H9 (cell line): ENCODE measurements around the gene ARHGAP10. TPM values are rescaled to one million over a fixed set of nuclear protein-coding genes. Genes with fewer than 3 reads are reported as not detected.

ENCODE experiments used
- DNase-seq: peaks from one replicate; pipeline ENCODE4 v3.0.0-alpha.2; 2017
- H2AFZ ChIP-seq: one replicate; pipeline ENCODE4 v1.6.1; 2013; ENCODE audit warnings: mild to moderate bottlenecking, low read length, control low read depth, moderate library complexity
- H2AK5ac ChIP-seq: 2 replicates; pipeline ENCODE4 v1.6.1; 2013; ENCODE audit warnings: low read length, control low read depth, mixed read lengths; ENCODE audit not compliant: insufficient read length
- H2BK120ac ChIP-seq: one replicate; pipeline ENCODE4 v1.6.1; 2013; ENCODE audit warnings: low read depth, mild to moderate bottlenecking, low read length, control low read depth, inconsistent platforms; ENCODE audit not compliant: poor library complexity, severe bottlenecking
- H2BK12ac ChIP-seq: 2 replicates; pipeline ENCODE4 v1.6.1; 2013; ENCODE audit warnings: low read length, control low read depth, mixed read lengths, low read depth; ENCODE audit not compliant: insufficient read length
- H2BK15ac ChIP-seq: 2 replicates; pipeline ENCODE4 v1.6.1; 2013; ENCODE audit warnings: low read depth, low read length, control low read depth
- H2BK20ac ChIP-seq: one replicate; pipeline ENCODE4 v1.6.1; 2013; ENCODE audit warnings: low read depth, mild to moderate bottlenecking, low read length, control low read depth, inconsistent platforms; ENCODE audit not compliant: poor library complexity, severe bottlenecking
- H2BK5ac ChIP-seq: 2 replicates; pipeline ENCODE4 v1.6.1; 2013; ENCODE audit warnings: low read length, control low read depth, mixed read lengths; ENCODE audit not compliant: insufficient read length
- H3K14ac ChIP-seq: 2 replicates; pipeline ENCODE4 v1.6.1; 2013; ENCODE audit warnings: low read length, control low read depth; ENCODE audit not compliant: insufficient read depth
- H3K18ac ChIP-seq: 2 replicates; pipeline ENCODE4 v1.6.1; 2013; ENCODE audit warnings: low read depth, mild to moderate bottlenecking, mixed read lengths, low read length, control low read depth; ENCODE audit not compliant: insufficient read length
- H3K23ac ChIP-seq: 2 replicates; pipeline ENCODE4 v1.6.1; 2013; ENCODE audit warnings: low read length, control low read depth, mixed read lengths, low read depth; ENCODE audit not compliant: insufficient read length
- H3K23me2 ChIP-seq: 2 replicates; pipeline ENCODE4 v1.6.1; 2013; ENCODE audit warnings: low read depth, mild to moderate bottlenecking, mixed read lengths, low read length, control low read depth; ENCODE audit not compliant: insufficient read length, poor library complexity, severe bottlenecking
- H3K27ac ChIP-seq: 2 replicates; pipeline ENCODE4 v1.5.1; 2013; ENCODE audit warnings: low read length, control low read depth, mixed read lengths, low read depth; ENCODE audit not compliant: insufficient read length
- H3K27me3 ChIP-seq: 2 replicates; pipeline ENCODE4 v1.6.1; 2013; ENCODE audit warnings: low read length, control low read depth, inconsistent platforms; ENCODE audit not compliant: insufficient read depth
- H3K4ac ChIP-seq: 2 replicates; pipeline ENCODE4 v1.6.1; 2013; ENCODE audit warnings: low read depth, mild to moderate bottlenecking, control low read depth, inconsistent platforms, low read length, moderate library complexity
- H3K4me1 ChIP-seq: 2 replicates; pipeline ENCODE4 v1.6.1; 2013; ENCODE audit warnings: low read length, control low read depth, inconsistent platforms; ENCODE audit not compliant: insufficient read depth
- H3K4me2 ChIP-seq: 2 replicates; pipeline ENCODE4 v1.6.1; 2013; ENCODE audit warnings: low read length, control low read depth, mixed read lengths; ENCODE audit not compliant: insufficient read length, insufficient read depth
- H3K56ac ChIP-seq: 2 replicates; pipeline ENCODE4 v1.6.1; 2013; ENCODE audit warnings: low read depth, mild to moderate bottlenecking, mixed read lengths, low read length, control low read depth; ENCODE audit not compliant: insufficient read length
- H3K79me1 ChIP-seq: 2 replicates; pipeline ENCODE4 v1.6.1; 2013; ENCODE audit warnings: low read depth, mild to moderate bottlenecking, moderate library complexity, low read length, control low read depth, inconsistent platforms; ENCODE audit not compliant: insufficient read depth, poor library complexity, severe bottlenecking
- H3K79me2 ChIP-seq: 2 replicates; pipeline ENCODE4 v1.6.1; 2013; ENCODE audit warnings: low read length, control low read depth, inconsistent platforms; ENCODE audit not compliant: insufficient read depth
- H3K9ac ChIP-seq: 2 replicates; pipeline ENCODE4 v1.6.1; 2013; ENCODE audit warnings: low read length, control low read depth, mixed read lengths; ENCODE audit not compliant: insufficient read length; ENCODE audit errors: extremely low read depth
- H3K9me3 ChIP-seq: one replicate; pipeline ENCODE4 v1.6.1; 2013; ENCODE audit warnings: low read depth, low read length, inconsistent platforms; ENCODE audit not compliant: control insufficient read depth
- H3T11ph ChIP-seq: one replicate; pipeline ENCODE4 v1.6.1; 2013; ENCODE audit warnings: mild to moderate bottlenecking, low read length, control low read depth, inconsistent platforms
- H4K20me1 ChIP-seq: one replicate; pipeline ENCODE4 v1.6.1; 2013; ENCODE audit not compliant: control insufficient read depth, insufficient read length, insufficient read depth
- H4K5ac ChIP-seq: 2 replicates; pipeline ENCODE4 v1.6.1; 2013; ENCODE audit warnings: low read depth, mild to moderate bottlenecking, mixed read lengths, low read length, control low read depth; ENCODE audit not compliant: insufficient read length
- H4K8ac ChIP-seq: replicated peaks from 2 replicates; pipeline ENCODE4 v1.6.1; 2013; ENCODE audit warnings: low read length, control low read depth, mixed read lengths, low read depth; ENCODE audit not compliant: insufficient read length
- H4K91ac ChIP-seq: 2 replicates; pipeline ENCODE4 v1.6.1; 2013; ENCODE audit warnings: low read depth, mild to moderate bottlenecking, moderate library complexity, mixed read lengths, low read length, control low read depth; ENCODE audit not compliant: insufficient read length
- H3K27ac Mint-ChIP-seq, 3 experiments: 2 replicates in 2 of 3; 3 replicates in 1 of 3; pipeline ENCODE4 v1.8.0; 2020 to 2021; ENCODE audit warnings: mixed read lengths in 3 of 3, mild to moderate bottlenecking in 1 of 3, moderate library complexity in 1 of 3
- H3K27me3 Mint-ChIP-seq: 2 replicates; pipeline ENCODE4 v1.8.0; 2021; ENCODE audit warnings: low read depth, mild to moderate bottlenecking, moderate library complexity, mixed read lengths
- H3K36me3 Mint-ChIP-seq, 3 experiments: 2 replicates in 2 of 3; 3 replicates in 1 of 3; pipeline ENCODE4 v1.8.0; 2020 to 2021; ENCODE audit warnings: low read depth in 3 of 3, mixed read lengths in 3 of 3; ENCODE audit not compliant: insufficient read depth in 1 of 3
- H3K4me1 Mint-ChIP-seq, 2 experiments: 2 replicates each; pipeline ENCODE4 v1.8.0; 2020; ENCODE audit warnings: mixed read lengths in 2 of 2
- H3K4me3 Mint-ChIP-seq, 2 experiments: 2 replicates in 1 of 2; 3 replicates in 1 of 2; pipeline ENCODE4 v1.8.0; 2020 to 2021; ENCODE audit warnings: mild to moderate bottlenecking in 2 of 2, mixed read lengths in 2 of 2, moderate library complexity in 1 of 2
- H3K9me3 Mint-ChIP-seq, 2 experiments: 2 replicates in 1 of 2; 3 replicates in 1 of 2; pipeline ENCODE4 v1.8.0; 2020; ENCODE audit warnings: mild to moderate bottlenecking in 2 of 2, mixed read lengths in 2 of 2, moderate library complexity in 1 of 2
- CTCF ChIP-seq: fragments of 200-600 bp; sonication (generic); conservative IDR thresholded peaks from 3 replicates; pipeline ENCODE4 v1.8.0; 2021; ENCODE audit warnings: antibody characterized with exemption, mild to moderate bottlenecking
- WGBS: extraction: QIAGEN DNeasy Blood & Tissue Kit; methylation state at CpG from one replicate; pipeline ENCODE4 v1.1.7; 2013; ENCODE audit warnings: missing lambda C conversion rate, low lambda C conversion rate, mixed read lengths; ENCODE audit not compliant: insufficient read length; ENCODE audit errors: extremely low coverage; 5-methylcytosine and 5-hydroxymethylcytosine counted together
- total RNA-seq: library from RNA; stranded (reverse); gene quantifications from 2 replicates; pipeline ENCODE4 v1.2.1, GENCODE V29; 2021

ARHGAP10 gene
- total RNA-seq, 1 experiment from 2014 or later = 7.8 TPM

- Histone ChIP-seq H2BK20ac (no peak overlapping the region), H2BK5ac (no peak overlapping the region), H3K79me1 (no peaks in the 10 kb centered on the region), H2BK15ac (no peak overlapping the region), H3K18ac (no peak overlapping the region), H3K4me1 (peaks cover 6% of the 10 kb centered on the region), H3K27ac (no peak overlapping the region), H3K56ac (no peak overlapping the region), H3K23me2 (no peaks in the 10 kb centered on the region), H2AK5ac (no peak overlapping the region), H3K79me2 (no peaks in the 10 kb centered on the region), H2AFZ (no peak overlapping the region), H3K9ac (no peak overlapping the region), H3K4ac (no peak overlapping the region), H3K23ac (no peak overlapping the region), H3K14ac (no peak overlapping the region), H2BK120ac (no peak overlapping the region), H4K91ac (no peak overlapping the region), H2BK12ac (peak overlapping the region; percentile 23), H3K27me3 (no peaks in the 10 kb centered on the region), H4K20me1 (no peaks in the 10 kb centered on the region), H3K4me2 (no peak overlapping the region), H4K8ac (no peak overlapping the region), H3T11ph (no peak overlapping the region), H3K9me3 (no peaks in the 10 kb centered on the region), H4K5ac (no peak overlapping the region)
- no CpG with 5 or more reads among the region's 3 CpGs for WGBS
- H3K4me1 Mint-ChIP-seq = peaks cover 14 to 21% of the 10 kb centered on the region in 2 experiments
- TF ChIP-seq CTCF = no peak
- H3K36me3 Mint-ChIP-seq = no peaks in the 10 kb centered on the region; a peak in 1 of 7 replicates
- no peaks in the 10 kb centered on the region for H3K27me3 Mint-ChIP-seq
- no peaks in the 10 kb centered on the region for H3K9me3 Mint-ChIP-seq
- 0 out of 7 replicates have a peak overlapping the region, but pooled peaks of 1 of the 3 experiments have one; percentile 1 for H3K27ac Mint-ChIP-seq
- no peak overlapping the region for H3K4me3 Mint-ChIP-seq
- DNase-seq = no peak
These were observed 23.8 kb downstream of the ARHGAP10 start for GRCh38 chr4:147755561-147756295.
